ENCODE results near the gene KDM5A. TPM values are rescaled to one million over a fixed set of nuclear protein-coding genes. Genes with fewer than 3 reads are reported as not detected.
"Not testable (repeated sequence)": the region's sequence is repeated elsewhere in the genome, so short reads cannot be mapped to it uniquely, and the experiment has no call there.

Gene KDM5A
- total and polyA plus RNA-seq, 10 donors: 4.9 to 131 (median 79.3) TPM

DNA sequence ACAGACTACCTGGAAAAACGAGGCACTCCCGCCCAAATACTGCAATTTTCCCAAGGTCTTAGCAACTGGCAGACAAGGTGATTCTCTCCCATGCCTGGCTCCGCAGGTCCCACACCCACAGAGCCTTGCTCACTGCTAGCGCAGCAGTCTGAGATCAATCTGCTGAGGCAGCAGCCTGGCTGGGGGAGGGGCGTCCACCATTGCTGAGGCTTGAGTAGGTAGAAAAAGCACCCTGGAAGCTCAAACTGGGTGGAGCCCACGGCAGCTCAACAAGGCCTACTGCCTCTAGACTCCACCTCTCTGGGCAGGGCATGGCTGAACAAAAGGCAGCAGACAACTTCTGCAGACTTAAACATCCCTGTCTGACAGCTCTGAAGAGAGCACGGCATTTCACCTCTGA, 46.1 kb downstream of the KDM5A start:
- DNase-seq; H3K4me3 ChIP-seq; H3K27me3 ChIP-seq (replicated peaks in 1 of 7); H3K4me1 ChIP-seq; H3K27ac ChIP-seq; intact Hi-C loops (cut with DNase I; ENCODE audit: low total_unique reads); H3K9me3 ChIP-seq: not testable (repeated sequence)
- peak in 2 of 3 donors; percentile 17 to 26 for TF ChIP-seq POLR2AphosphoS5 (IDR thresholded peaks at IDR 0.05)
- peaks cover 0 to 94% (median 44%) of the 10 kb centered on the region in 6 donors for H3K36me3 ChIP-seq
- WGBS, 5 donors: 85 to 97% (median 92%) methylated on average over 5 to 7 of the region's 7 CpGs

DNA sequence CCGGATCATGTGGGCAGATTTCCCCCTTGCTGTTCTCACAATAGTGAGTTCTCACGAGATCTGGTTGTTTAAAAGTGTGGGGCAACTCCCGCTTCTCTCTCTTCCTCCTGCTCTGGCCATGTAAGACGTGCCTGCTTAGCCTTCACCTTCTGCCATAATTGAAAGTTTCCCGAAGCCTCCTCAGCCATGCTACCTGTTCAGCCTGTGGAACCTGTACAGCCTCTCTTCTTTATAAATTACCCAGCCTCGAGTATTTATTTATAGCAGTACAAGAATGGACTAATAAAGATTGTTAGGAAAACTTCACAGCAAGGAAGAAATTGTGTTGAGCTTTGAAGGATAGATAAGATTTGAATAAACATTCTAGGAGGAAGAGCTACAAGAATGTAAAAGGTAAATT, 52.1 kb downstream of the KDM5A start:
- intact Hi-C loops (cut with DNase I; ENCODE audit: low total_unique reads): no loop called here
- WGBS, 5 donors: 91 to 95% (median 92%) methylated on average over 6 of the region's 6 CpGs
- no peak for TF ChIP-seq POLR2AphosphoS5 (IDR thresholded peaks at IDR 0.05)
- TF ChIP-seq, protein P1, sequence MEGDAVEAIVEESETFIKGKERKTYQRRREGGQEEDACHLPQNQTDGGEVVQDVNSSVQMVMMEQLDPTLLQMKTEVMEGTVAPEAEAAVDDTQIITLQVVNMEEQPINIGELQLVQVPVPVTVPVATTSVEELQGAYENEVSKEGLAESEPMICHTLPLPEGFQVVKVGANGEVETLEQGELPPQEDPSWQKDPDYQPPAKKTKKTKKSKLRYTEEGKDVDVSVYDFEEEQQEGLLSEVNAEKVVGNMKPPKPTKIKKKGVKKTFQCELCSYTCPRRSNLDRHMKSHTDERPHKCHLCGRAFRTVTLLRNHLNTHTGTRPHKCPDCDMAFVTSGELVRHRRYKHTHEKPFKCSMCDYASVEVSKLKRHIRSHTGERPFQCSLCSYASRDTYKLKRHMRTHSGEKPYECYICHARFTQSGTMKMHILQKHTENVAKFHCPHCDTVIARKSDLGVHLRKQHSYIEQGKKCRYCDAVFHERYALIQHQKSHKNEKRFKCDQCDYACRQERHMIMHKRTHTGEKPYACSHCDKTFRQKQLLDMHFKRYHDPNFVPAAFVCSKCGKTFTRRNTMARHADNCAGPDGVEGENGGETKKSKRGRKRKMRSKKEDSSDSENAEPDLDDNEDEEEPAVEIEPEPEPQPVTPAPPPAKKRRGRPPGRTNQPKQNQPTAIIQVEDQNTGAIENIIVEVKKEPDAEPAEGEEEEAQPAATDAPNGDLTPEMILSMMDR (IDR thresholded peaks at IDR 0.05 in 8 of 11, conservative IDR thresholded peaks at IDR 0.05 in 3 of 11): no peak
- no peaks in the 10 kb centered on the region for H3K9me3 ChIP-seq
- no peak for DNase-seq
- H3K4me3 ChIP-seq: no peak overlapping the region
- H3K4me1 ChIP-seq: no peaks in the 10 kb centered on the region
- H3K27me3 ChIP-seq (replicated peaks in 1 of 7): no peaks in the 10 kb centered on the region
- H3K36me3 ChIP-seq: peaks cover 0 to 100% (median 70%) of the 10 kb centered on the region in 6 donors
- H3K27ac ChIP-seq: no peak overlapping the region

DNA sequence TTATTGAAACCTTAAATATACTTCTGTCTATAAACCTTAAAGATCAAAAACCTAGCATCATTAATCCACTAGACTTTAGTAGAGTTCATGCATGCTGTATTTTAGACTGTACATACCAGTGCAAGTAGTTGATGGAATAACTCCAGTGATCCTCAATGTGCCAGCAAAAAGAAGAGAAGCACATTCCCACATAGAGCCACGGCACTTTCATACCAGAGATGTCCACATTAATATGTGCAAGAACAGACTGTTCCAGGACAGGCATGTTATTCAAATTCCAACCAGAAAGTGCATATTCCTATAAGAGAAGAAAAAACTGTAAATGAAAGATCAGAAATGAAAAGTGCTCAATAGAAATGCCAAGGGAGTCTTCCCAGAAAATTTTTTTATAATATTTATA, 55.0 kb downstream of the KDM5A start:
- 86 to 97% (median 93%) methylated on average over 1 of the region's 1 CpG for WGBS, 5 donors
- Histone ChIP-seq H3K27ac (no peak overlapping the region), H3K9me3 (no peaks in the 10 kb centered on the region), H3K27me3 (replicated peaks in 1 of 7) (no peaks in the 10 kb centered on the region), H3K4me1 (peaks cover 0 to 5% (median 0%) of the 10 kb centered on the region in 6 donors), H3K36me3 (peaks cover 0 to 100% (median 71%) of the 10 kb centered on the region in 6 donors), H3K4me3 (no peak overlapping the region)
- intact Hi-C loops (cut with DNase I; ENCODE audit: low total_unique reads): no loop called here
- TF ChIP-seq POLR2AphosphoS5 (IDR thresholded peaks at IDR 0.05) (no peak), POLR2A (IDR thresholded peaks at IDR 0.05) (no peak)
- TF ChIP-seq, protein P1 (IDR thresholded peaks at IDR 0.05 in 8 of 11, conservative IDR thresholded peaks at IDR 0.05 in 3 of 11): no peak
- DNase-seq: no peak

DNA sequence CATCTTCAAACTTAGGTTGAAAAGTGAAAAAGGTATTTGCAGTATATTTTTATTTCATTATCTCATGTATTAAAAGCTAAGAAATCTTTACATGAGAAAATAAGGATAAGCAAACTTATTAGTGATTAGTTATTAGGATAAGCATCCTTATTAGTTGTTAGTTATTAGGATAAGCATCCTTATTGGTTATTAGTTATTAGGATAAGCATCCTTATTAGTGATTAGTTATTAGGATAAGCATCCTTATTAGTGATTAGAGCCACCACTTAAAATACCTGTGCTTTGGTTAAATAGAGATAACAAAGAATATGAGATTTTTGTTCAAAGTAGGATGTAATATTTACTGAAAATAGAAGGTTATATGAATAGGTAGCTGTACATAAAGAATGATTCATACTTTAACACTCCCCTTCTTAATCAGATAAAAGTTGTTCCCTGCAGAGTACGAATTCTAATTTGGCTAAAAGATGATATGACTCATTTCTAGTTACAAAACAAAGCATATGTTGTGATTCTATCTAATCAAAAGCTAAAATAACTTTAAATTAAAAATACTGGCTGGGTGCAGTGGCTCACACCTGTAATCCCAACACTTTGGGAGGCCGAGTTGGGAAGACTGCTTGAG, 56.4 kb downstream of the KDM5A start:
- WGBS, 5 donors: 86 to 95% (median 92%) methylated on average over 2 of the region's 2 CpGs
- no peak overlapping the region for H3K27ac ChIP-seq

More for the DNA sequence above, 56.4 kb downstream of the KDM5A start:
- Histone ChIP-seq H3K9me3 (no peaks in the 10 kb centered on the region), H3K4me3 (no peak overlapping the region), H3K4me1 (peaks cover 0 to 5% (median 0%) of the 10 kb centered on the region in 6 donors), H3K36me3 (peaks cover 3 to 100% (median 72%) of the 10 kb centered on the region in 6 donors), H3K27me3 (replicated peaks in 1 of 7) (no peaks in the 10 kb centered on the region)
- no peak for DNase-seq
- TF ChIP-seq POLR2AphosphoS5 (IDR thresholded peaks at IDR 0.05) (no peak), POLR2A (IDR thresholded peaks at IDR 0.05) (no peak)
- TF ChIP-seq, protein P1 (IDR thresholded peaks at IDR 0.05 in 8 of 11, conservative IDR thresholded peaks at IDR 0.05 in 3 of 11): no peak
- intact Hi-C loops (cut with DNase I; ENCODE audit: low total_unique reads): no loop called here

All from spleen (tissue), 11 donors.